ENCODE results near the gene PRPF40B.
"Not testable (repeated sequence)": the region's sequence is repeated elsewhere in the genome, so short reads cannot be mapped to it uniquely, and the experiment has no call there.

Gene PRPF40B

DNA sequence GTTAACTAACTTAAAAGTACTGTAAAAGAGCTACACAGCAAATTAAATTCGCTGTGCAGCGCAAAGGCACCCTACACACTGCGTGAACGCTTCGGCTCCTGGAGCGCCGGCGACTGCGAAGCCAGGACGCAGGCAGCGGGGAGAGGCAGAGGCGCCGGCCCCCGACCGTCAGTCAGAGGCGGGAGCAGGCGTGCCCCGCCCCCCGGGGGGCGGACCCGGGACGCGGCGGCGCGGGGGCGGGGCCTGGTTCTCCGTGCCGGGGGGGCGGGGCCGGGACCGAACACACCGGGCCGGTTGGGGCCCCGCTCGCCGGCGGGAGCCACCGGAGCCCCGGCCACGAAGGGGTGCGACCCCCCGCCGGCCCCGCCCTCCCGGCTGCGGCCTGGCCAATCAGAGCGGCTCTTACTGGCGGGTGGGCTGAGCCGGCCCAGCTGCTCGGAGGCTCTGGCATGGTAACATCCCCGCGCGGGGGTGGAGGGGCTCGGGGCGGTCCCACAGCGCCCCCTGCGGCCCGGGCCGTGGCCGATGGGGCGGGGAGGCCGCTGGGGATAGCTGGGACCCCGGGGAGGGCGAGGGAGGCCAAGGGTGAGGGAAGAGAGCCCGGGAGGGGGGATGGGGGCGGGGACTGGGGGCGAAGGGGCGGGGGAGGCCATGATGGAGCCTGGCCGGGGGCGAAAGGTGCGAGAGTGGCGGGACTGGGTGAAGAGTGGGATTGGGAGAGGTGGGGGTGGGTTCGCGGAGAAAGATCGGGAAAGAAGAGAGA is at the start of gene PRPF40B:
Gene PRPF40B, plus strand, starts transcription at position 420 of the 763 bp plus-strand sequence. Its CDS starts 30 bp downstream, at position 450.
- peak; percentile 93 for DNase-seq

DNA sequence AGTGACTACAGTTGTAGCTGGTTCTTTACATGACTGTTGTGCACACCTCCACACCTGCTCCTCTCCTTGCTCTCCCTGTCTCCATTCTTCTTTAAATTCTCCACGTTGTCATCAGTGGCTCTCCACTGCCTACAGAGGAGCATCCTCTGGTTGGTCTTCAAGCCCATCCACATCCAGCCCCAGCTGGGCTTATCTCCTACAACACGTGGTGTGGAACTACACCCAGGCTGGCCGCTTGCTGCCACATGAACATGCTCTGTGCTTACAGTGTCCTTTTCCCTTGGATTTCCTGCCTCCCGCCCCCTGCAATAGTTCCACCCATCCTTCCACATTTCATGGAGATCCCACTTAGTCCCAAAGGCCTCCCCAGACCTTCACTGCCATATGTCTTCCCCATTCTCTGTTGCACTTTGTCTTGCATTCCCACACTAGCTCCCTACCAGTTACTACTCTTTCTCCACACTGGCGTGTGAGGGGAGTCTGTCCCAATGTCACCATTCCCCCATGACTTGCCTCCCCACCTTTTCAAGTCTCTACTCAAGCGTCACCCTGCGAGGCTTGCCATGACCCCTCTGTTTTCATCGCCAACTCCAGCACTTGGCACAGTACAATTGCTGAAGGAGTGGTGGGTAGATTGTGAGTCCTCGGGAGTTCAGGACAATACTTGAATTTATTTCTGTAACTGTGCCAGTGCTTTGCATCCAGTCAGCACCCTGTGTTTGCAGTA is 45.6 kb upstream of the PRPF40B start:
- DNase-seq, result no peak

DNA sequence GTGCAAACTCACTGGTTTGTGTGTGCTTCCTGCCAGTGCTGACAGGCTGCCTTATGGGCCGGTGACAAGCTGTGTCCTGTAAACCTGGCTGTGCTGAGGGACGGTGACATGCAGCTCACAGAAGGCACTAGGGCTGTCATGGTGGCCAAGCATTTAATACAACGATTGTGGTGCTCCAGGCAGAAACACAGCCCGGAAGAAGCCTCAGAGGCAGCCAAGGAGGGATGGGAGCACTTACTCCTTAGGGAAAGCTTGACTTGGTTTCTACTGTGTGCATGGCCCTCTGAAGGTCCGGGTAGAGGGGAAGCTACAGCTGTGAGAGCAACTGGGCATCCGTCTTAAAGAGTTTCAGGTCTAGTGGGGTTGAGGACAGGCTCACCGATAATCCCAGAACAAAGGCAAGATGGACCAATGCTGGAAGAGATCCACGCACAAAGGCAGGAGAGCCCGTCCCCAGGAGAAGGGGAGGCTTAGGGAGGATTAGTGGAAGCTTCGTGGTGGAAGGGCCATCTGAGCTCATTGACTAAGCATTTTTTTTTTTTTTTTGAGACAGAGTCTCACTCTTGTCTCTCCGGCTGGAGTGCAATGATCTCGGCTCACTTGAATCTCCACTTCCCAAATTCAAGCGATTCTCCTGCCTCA is 44.8 kb upstream of the PRPF40B start:
- DNase-seq, result no peak

DNA sequence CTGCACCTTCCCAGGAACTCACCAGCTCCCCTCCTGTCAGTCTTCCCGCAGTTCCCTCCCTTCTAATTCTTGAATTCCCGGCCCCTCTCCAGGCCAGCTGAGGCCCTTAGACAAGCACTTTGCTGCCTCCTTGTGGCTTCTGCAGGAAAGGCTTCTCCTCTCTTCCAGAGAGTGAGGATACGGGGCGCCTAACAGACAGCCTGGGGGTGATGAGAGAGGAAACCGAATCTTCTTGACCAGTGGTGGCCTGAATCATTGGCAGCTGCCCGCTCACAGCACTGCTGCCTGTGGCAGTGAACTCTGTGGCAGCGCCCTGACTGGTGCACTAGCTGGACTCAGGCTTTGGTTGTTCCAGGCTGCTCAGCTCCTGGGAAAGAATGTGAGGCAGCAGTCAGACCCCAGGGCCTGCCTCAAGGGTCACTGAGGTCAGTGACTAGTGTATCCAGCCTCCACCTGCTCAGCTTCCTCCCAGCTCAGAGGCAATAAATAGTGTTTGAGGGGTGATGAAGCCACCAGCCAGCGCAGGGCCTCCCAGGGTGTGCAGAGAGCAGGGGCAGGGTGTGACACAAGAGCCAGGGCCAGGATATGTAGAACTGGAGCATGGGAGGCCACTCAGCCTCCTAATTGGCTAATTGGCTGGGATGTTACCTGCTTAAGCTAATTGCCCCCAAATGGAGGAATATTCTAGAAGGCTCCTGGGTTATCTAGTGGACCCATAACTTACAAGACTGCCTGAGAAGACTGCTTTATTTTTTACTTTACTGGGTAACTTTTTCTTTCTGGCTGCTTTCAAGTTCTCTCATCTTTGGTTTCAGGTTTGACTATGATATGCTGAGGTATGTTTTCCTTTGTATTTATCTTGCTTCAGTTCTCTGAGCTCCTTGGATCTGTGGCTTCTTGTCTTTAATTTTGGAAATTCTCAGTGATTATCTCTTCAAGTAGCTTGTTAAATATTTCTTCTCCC is 42.5 kb upstream of the PRPF40B start:
- peak; percentile 68 for DNase-seq

DNA sequence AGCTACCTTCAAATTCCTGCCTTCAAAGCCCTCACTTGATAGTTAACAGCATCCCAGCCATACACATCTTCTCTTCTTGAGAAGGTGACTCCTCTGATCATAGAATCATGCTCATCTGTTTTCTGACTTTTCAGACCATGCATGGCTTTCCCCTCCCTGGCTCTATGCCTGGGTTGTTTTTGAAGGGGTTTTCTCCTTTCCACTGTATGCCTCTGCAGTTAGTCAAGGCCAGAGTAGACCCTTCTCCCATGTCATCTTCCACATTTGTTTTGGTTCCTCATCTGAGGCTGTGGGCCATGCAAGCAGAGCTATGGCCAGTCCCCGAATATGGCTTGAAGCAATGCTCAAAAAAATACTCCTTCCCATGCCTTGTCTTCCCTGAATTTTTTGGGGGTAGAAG is 41.2 kb upstream of the PRPF40B start:
- DNase-seq, result no peak

DNA sequence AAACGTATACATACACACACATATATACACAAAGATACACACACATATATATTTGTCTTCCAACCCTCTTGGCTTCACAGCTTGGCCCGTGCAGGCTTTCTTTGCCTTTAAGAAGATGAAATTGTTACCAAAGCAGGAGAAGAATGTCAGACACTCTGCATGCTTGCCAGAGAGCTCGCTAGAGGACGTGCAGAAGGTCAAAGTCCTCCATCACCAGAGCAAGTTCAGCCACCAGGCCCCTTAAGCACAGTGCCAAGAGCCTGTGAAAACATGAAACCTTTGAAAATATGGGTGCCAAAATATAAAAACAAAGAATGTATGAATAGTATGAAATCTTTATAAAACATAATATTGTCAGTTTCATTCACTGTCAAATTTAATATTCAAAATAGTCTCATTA is 40.5 kb upstream of the PRPF40B start:
- DNase-seq, result no peak

DNA sequence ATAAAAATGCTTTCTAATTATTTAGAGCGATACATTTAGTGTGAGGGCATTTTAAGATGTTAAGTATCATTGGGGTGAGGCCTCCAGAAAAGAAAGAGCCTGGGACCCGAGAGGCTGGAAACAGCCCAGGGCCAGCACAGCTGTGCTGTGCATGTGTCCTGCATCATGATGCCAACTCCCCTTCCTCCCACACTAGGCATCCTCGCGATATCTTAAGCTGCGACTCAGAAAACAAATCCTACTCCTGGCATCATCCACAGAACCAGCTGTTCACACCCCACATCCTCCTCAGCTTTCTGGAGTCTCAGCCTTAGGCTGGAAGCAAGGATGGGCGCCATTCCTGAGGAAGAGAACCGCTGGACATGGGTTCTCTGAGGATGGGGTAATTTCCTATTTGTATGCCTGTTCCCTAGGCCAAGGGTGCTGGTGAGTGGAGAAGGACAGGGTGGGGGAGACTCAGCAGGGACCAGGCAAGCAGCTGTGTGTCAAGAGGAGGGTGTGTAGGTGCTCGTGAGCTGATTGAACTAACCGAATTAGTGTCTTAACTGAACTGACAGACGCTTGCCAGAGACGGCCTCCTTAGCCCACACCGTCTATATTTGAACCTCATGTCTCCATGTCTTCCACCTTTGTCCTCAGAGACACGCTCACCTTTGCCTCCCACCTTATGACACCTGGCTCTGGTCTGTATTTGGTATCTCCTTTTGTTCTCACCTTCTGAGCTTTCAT is 39.8 kb upstream of the PRPF40B start:
- no peak for DNase-seq

DNA sequence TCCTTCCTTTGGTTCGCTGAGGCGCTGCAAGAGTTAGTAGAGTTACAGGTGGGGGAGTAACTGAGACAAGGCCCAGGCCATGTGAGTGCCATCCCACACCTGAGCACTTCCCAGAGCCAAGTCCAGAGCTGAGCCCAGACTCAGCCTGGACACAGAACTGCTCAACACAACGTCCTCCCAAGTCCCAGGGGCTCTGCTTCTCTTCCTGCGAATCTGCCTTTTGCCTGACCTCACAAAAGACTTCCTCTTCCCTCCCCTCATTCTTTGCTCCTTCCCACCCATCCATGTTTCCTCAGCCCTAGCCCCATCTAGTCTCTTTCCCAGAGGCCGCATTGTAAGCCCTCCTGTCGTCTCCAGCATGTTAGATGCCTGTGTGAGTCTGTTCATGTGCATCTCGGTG is 38.8 kb upstream of the PRPF40B start:
- no peak for DNase-seq

DNA sequence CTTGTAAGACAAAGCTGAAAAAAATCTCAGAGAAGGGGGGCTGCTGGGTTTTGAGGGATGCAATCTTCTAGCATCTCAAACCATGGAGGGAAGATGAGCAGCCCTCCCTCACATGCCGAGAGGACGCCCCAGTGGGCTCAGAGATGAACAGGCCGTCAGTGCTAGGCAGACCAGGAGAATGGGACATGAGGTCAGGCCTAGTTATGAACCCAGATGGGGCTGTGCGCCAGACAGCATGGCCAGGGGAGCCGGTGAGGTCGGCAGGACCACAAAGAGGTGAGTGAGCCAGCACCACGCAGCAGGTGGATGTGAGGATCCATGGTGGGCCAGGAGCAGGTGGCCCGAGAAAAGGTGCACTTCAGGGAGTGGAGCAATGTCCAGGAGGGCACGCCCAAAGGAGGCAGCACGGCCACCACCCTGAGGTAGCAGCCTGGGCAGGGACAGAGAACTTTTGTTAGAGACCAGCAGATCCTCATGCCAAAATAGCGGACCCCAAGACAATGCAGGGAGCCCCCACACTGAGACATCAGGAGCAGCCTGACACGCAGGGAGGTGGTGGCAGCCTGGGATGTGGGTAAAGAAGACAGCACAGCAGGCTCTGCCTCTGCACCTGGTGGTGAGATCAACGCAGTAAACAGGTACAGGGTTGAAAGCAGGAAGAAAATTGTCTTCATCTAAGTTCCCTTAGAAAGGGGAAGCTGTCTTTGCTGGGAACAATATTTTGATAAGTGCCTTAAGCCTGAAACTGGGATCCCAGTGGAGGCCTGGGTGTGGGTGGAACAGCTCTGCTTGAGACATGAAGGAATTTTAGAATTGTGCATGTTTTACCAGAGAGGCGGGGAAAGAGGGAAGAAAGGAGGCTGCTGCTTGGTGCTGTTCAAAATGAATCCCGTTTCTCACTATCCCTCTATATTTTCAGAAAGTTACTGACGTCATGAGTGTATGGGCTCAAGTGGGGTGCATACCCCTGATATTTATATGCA is 37.6 kb upstream of the PRPF40B start:
- DNase-seq, result no peak

DNA sequence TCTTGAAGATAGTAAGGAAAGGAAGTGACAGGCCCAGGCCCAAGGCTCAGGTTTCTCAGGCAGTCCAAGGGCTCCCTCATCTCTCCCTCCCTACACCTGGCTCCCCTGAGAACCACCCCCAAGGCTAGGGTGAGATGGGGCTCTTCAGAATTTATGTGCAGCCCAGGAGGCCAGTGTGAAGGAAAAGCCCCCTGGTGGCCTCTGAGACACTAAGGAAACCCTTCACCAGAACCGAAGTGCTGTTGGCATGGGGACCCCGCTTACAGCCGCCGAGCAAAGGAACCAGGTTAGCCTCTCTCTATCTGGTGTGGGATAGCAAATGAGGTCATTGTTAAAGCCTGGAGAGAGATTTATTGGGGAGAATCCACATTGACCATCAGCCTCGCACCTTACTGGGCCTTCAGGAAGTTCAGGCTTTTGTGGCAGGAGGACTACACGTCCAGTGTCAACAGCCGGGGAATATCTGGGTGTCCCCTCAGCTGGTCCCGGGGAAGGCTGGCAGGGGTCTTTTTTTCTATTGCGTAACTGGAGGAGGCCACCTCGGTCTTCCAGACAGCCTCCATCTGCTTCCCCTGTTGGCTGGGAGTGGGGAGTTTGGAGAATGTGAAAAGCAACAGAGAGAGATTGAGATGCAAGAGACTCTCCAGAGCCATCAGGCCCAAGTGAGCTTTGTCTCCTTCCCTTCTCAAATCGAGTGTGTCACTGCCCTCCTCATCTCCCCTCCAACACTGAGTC is 36.0 kb upstream of the PRPF40B start:
- DNase-seq, result no peak

DNA sequence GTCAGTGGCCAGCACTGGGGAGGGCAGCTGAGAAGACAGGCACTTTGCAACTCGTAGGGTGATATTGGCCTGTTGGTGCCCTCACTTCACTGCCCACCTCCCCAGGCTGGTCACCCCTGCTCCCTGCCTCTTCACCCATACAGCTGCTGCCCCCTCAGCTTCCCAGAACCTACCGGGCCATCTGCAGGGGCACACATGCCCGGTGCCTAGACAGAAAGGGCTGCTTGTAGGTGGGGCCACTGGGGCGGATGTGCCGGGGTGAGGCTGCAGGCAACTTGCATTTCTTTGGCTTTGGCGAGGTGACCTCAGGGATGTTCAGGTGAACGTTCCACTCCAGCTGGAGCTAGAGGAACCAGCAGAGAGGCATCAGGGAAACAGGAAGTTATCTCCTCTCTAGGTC is 35.1 kb upstream of the PRPF40B start:
- no peak for DNase-seq

DNA sequence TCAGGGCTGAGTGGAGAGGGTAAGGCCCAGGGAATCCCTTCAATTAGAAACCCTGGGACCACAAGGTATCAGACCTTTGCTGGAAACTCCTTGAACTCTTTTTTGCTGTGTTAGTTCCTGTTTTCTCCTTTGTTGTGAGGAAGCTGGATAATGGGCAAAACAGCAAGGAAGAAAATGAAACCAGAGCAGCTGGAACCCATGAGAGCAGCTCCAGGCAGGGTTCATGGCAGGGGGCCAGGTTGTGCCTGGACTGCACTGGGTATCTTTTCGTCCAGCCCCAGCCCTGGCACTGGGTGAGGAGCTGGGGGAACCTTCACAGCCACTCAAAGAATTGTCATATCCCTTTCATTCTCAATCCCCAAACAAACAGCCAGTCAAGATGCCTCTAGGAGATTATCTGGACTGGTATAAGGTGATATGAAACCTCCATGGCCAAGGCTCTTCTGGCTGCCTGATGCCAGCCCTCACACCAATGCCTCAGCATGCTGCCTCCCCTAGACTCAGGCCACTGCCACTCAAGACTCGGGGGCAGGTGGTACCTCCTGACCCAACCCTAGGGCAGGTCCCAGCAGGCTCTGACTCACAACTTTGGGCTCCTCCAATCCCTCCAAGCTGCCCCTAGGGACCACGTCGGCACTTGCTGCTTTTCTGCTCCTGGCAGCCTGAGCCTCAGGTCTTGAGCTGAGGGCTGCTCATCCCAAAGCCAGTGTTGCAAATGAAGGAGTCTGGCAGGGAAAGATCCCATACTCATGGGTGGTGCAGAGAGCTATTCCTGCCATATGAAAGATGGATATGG is 34.4 kb upstream of the PRPF40B start:
- DNase-seq, result peak; percentile 36

DNA sequence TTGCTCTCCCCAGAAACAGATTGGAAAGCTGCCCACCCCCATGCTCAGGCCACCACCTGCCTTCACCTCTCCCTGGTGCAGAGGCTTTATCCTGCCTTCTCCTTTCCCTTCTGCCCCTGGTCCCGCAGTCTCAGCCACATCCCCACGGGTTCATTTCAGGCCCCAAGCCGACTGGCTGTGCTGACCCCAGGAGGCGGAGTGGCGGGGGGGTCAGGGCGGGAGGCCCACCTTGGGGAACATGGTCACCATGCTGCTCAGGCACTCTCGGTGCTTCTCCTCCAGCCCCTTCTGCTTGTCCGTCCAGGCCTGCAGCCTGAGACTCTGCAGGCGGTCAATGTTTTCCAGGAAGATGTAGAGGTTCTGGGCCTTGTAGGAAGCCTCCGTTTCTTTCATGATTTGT is 24.8 kb upstream of the PRPF40B start:
- no peak for DNase-seq

DNA sequence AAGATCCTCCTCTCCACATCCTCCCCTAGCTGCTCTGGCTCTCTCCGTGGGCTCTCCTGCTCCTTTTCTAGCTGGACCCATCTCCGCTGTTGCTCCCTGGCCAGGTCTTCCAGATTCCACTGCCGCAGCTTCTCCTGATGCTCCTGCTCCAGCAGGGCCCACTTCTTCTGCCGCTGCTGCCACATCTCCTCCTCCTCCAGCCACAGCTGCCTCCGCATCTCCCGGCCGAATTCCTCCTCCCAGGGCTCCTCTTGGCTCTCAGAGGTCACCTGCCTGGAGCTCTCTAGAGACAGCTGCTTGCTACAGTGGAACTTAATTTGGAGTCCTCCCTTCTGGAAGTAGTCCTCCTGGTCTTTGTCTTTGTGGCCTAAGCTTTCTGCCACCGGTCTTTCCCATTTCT is 23.4 kb upstream of the PRPF40B start:
- DNase-seq, result no peak

DNA sequence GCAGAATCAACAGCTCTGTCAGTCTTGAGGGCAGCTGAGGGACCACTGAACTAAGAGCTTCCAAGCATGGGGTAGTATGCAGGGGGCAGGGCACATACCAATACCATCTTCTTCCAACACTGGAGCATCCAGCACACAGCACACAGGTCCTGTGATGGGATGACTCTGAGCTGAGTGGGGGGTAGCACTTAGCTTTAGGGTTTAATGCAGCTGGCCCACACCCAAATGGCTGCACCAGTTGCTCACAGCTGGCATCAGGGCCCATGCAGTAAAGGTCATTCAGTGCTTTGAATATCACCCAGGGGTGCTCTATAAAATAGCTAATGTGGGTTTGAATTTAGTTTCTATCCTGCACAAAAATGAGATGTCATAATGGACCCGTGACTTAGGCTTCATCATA is 19.6 kb upstream of the PRPF40B start:
- DNase-seq, result no peak

DNA sequence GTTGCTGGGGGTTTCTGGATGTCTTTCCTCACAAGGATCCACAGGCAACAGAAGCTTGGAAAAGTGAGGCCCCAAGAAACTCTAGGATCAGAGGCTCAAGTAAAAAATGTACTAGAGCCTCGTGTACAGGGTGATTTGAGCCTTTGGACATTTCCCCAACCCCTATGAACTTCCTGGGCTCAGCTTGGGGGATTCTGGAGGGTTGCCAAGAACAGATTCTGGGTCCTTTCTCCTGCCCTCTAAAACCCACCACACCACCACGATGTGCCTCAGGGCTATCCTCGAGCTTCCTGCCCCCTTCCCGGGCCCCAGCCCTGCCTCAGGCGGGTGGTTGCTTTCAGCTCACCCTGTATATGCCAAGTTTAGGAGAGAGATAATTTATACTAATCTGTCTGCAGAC is 18.5 kb upstream of the PRPF40B start:
- DNase-seq, result no peak

DNA sequence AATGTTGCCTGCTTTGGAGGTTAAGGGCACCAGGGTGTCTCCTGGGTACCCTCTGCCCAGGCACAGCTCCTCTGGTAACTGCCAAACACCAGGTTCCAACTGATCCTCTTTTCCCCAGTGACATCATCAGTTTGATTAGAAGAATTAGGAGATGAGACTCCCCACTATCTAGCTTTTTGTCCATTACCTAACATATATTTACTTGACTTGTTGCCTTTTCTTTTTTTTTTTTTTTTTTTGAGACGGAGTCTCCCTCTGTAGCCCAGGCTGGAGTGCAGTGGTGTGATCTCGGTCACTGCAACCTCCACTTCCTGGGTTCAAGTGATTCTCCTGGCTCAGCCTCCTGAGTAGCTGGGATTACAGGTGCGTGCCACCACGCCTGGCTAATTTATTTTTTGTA is 17.8 kb upstream of the PRPF40B start, which contains the start of gene FAM186B:
Gene FAM186B, minus strand, starts transcription at position 101 of the 400 bp plus-strand sequence. CDS start 162 bp downstream, outside the sequence.
- DNase-seq, result not testable (repeated sequence)

DNA sequence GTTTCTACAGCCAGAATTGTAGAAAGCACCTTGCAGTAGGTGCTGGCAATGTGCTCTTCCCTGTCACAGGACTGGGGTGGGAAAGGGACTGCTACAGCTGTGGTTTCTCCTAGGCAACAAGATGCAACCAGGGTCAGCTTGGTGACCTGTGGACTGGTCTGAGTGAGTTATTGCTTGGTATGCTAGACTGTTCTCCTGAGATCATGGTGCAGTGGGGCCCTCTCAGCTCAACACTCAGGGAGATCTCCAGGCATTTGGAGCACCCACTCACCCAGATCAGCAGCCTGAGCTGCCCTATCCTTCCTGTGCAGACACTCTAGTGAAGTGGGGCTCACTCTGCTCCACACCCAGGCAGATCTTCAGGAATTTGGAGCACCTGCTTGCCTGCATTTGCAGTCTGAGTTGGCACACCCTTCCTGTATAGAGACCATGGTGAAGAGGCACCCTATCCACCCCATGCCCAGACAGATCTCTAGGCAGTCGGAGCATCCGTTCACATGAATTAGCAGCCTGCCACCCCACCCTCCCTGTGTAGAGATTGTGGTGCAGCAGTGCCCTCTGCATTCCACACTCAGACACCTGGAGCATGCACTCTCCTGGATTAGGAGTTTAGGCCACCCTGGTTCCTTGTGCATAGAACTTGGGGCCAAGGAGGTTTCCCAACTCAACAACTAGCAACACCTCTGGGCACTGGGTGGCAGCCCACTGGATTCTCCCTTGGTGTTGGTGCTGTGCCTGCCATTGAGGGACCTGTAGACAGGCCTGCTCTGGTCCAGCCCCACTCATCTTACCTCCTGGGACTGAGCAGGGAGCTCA is 14.1 kb upstream of the PRPF40B start:
- DNase-seq, result no peak

Measured in OCI-M1 (cell line).